K562 (cell line): ENCODE results near the gene TALDO1. TPM values are rescaled to one million over a fixed set of nuclear protein-coding genes. Genes with fewer than 3 reads are reported as not detected.
A peak's percentile ranks its signal among the peaks of the same experiment; 100 is the strongest.

Experiments used
- EHMT2 ChIP-seq: fragments of 450-650 bp; IDR thresholded peaks from 2 replicates; pipeline ENCODE4 v1.6.1; 2018; ENCODE audit warnings: antibody characterized with exemption
- HLTF ChIP-seq: fragments of 450-650 bp; IDR thresholded peaks from 2 replicates; pipeline ENCODE4 v1.6.1; 2016
- LARP7 ChIP-seq: fragments of 450-650 bp; IDR thresholded peaks from 2 replicates; pipeline ENCODE4 v1.6.1; 2016
- RBM25 ChIP-seq: fragments of 200-400 bp; formaldehyde crosslinking; IDR thresholded peaks from 2 replicates; pipeline ENCODE4 v1.6.1; 2018; ENCODE audit warnings: low read length, low read depth, moderate library complexity; ENCODE audit not compliant: severe bottlenecking
- SLC30A9 ChIP-seq: fragments of 250-450 bp; sonication (Bioruptor Pico); IDR thresholded peaks from 2 replicates; pipeline ENCODE4 v1.8.0; 2022; ENCODE audit warnings: mild to moderate bottlenecking, moderate library complexity
- STAT5A ChIP-seq: IDR thresholded peaks from 2 replicates; pipeline ENCODE4 v1.6.1; 2012; ENCODE audit warnings: low read length, inconsistent platforms, borderline replicate concordance
- TAL1 ChIP-seq: fragments of 450-650 bp; IDR thresholded peaks from 2 replicates; pipeline ENCODE4 v1.6.1; 2016; ENCODE audit warnings: mild to moderate bottlenecking
- ZNF217 ChIP-seq: sonication (generic); formaldehyde crosslinking; IDR thresholded peaks from 2 replicates; pipeline ENCODE4 v1.8.0; 2022; ENCODE audit warnings: mild to moderate bottlenecking, missing genetic modification reagents
- polyA plus RNA-seq, 8 experiments: library from polyadenylated mRNA; depleted of rRNA in 4 of 8; stranded (reverse) in 5 of 8; unstranded in 3 of 8; fragments of >200 nt; fragmentation: Nextera tagmentation in 2 of 8; fragmentation: Illumina TruSeq in 1 of 8; extraction: Ambion mirVana in 2 of 8; extraction: Trizol in 1 of 8; gene quantifications; 2 replicates each; pipeline versions ENCODE4 v1.2.1 to v1.2.3, GENCODE V29; 2011 to 2014; ENCODE audit warnings: inconsistent platforms in 1 of 8, missing spikeins in 1 of 8
- total RNA-seq, 7 experiments: library from RNA; depleted of rRNA in 6 of 7; stranded (reverse); fragments of >200 nt in 6 of 7; fragmentation: Illumina TruSeq in 2 of 7; extraction: Trizol in 2 of 7; gene quantifications; 2 replicates each; pipeline versions ENCODE4 v1.2.1 to v1.2.3, GENCODE V29; 2011 to 2021; ENCODE audit warnings: low replicate concordance in 1 of 7
- TF ChIP-seq, protein P1 (sequence below): IDR thresholded peaks from 2 replicates; pipeline ENCODE4 v1.6.1; 2011; ENCODE audit warnings: borderline replicate concordance, low read depth, mild to moderate bottlenecking, moderate library complexity, low read length; ENCODE audit not compliant: insufficient read depth, poor library complexity, severe bottlenecking
- TF ChIP-seq, protein P2 (sequence below): sonication (generic); formaldehyde crosslinking; IDR thresholded peaks from 2 replicates; pipeline ENCODE4 v1.5.0; 2020; ENCODE audit warnings: missing genetic modification reagents
- TF ChIP-seq, protein P3 (sequence below): fragments of 450-650 bp; IDR thresholded peaks from 2 replicates; pipeline ENCODE4 v1.6.1; 2017; ENCODE audit warnings: antibody characterized with exemption, mild to moderate bottlenecking
- TF ChIP-seq, protein P4 (sequence below): sonication (generic); formaldehyde crosslinking; IDR thresholded peaks from 2 replicates; pipeline ENCODE4 v1.8.1; 2023; ENCODE audit warnings: missing genetic modification reagents, mild to moderate bottlenecking, borderline replicate concordance

TALDO1 gene
- total and polyA plus RNA-seq, 9 of the 15 experiments (the other 6 are each of a cell fraction or from before 2014, with no cell fraction given): 260 to 541 (median 441) TPM

DNA sequence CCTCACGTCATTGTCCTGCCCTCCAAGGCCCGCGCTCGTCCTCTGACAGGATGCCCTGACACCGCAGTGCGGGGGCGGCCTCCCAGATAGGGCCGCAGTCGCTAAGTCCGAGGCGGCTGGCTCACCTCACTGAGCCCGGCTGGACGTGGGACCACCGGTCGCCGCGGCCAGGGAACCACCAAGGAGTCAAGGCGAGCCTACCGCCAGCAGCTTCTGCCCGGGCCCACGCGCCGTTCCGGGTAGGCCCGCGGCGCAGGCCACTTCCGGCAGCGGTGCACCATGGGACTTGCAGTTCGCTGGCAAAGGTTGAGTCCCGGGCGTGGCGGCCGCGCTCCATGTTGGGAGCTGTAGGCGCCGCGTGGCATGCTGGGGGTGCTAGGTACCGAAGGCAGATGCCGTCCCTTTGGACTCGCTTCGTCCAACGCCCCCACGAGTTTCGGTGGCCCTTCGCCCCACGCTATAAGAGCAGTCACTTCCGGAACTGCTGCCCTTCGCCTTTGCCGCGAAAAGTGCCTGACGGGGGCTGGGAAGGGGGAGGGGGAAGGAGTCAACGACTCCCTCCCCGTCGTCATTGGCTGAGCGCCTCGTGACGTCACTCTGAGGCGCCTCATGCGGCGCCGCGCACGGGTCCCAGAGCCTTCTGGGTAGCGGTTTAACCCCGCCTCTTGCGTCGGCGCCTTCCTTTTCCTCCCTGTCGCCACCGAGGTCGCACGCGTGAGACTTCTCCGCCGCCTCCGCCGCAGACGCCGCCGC, 62.2 kb downstream of the TALDO1 start, which contains the start of gene RPLP2 (continued):
- TF ChIP-seq TAL1 (no peak), LARP7 (peak; percentile 80; the same call in 1 of the 2 replicates), HLTF (0 out of 2 replicates have a peak, but pooled peaks have one; percentile 41), EHMT2 (no peak), SLC30A9 (CRISPR knock-in tag) (no peak), RBM25 (no peak), STAT5A (no peak), ZNF217 (CRISPR knock-in tag) (no peak)
- TF ChIP-seq, protein P1, sequence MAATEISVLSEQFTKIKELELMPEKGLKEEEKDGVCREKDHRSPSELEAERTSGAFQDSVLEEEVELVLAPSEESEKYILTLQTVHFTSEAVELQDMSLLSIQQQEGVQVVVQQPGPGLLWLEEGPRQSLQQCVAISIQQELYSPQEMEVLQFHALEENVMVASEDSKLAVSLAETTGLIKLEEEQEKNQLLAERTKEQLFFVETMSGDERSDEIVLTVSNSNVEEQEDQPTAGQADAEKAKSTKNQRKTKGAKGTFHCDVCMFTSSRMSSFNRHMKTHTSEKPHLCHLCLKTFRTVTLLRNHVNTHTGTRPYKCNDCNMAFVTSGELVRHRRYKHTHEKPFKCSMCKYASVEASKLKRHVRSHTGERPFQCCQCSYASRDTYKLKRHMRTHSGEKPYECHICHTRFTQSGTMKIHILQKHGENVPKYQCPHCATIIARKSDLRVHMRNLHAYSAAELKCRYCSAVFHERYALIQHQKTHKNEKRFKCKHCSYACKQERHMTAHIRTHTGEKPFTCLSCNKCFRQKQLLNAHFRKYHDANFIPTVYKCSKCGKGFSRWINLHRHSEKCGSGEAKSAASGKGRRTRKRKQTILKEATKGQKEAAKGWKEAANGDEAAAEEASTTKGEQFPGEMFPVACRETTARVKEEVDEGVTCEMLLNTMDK: no peak
- TF ChIP-seq, protein P2, sequence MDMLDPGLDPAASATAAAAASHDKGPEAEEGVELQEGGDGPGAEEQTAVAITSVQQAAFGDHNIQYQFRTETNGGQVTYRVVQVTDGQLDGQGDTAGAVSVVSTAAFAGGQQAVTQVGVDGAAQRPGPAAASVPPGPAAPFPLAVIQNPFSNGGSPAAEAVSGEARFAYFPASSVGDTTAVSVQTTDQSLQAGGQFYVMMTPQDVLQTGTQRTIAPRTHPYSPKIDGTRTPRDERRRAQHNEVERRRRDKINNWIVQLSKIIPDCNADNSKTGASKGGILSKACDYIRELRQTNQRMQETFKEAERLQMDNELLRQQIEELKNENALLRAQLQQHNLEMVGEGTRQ (CRISPR knock-in tag): no peak
- TF ChIP-seq, protein P3, sequence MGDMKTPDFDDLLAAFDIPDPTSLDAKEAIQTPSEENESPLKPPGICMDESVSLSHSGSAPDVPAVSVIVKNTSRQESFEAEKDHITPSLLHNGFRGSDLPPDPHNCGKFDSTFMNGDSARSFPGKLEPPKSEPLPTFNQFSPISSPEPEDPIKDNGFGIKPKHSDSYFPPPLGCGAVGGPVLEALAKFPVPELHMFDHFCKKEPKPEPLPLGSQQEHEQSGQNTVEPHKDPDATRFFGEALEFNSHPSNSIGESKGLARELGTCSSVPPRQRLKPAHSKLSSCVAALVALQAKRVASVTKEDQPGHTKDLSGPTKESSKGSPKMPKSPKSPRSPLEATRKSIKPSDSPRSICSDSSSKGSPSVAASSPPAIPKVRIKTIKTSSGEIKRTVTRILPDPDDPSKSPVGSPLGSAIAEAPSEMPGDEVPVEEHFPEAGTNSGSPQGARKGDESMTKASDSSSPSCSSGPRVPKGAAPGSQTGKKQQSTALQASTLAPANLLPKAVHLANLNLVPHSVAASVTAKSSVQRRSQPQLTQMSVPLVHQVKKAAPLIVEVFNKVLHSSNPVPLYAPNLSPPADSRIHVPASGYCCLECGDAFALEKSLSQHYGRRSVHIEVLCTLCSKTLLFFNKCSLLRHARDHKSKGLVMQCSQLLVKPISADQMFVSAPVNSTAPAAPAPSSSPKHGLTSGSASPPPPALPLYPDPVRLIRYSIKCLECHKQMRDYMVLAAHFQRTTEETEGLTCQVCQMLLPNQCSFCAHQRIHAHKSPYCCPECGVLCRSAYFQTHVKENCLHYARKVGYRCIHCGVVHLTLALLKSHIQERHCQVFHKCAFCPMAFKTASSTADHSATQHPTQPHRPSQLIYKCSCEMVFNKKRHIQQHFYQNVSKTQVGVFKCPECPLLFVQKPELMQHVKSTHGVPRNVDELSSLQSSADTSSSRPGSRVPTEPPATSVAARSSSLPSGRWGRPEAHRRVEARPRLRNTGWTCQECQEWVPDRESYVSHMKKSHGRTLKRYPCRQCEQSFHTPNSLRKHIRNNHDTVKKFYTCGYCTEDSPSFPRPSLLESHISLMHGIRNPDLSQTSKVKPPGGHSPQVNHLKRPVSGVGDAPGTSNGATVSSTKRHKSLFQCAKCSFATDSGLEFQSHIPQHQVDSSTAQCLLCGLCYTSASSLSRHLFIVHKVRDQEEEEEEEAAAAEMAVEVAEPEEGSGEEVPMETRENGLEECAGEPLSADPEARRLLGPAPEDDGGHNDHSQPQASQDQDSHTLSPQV: peak; percentile 72
- TF ChIP-seq, protein P4, sequence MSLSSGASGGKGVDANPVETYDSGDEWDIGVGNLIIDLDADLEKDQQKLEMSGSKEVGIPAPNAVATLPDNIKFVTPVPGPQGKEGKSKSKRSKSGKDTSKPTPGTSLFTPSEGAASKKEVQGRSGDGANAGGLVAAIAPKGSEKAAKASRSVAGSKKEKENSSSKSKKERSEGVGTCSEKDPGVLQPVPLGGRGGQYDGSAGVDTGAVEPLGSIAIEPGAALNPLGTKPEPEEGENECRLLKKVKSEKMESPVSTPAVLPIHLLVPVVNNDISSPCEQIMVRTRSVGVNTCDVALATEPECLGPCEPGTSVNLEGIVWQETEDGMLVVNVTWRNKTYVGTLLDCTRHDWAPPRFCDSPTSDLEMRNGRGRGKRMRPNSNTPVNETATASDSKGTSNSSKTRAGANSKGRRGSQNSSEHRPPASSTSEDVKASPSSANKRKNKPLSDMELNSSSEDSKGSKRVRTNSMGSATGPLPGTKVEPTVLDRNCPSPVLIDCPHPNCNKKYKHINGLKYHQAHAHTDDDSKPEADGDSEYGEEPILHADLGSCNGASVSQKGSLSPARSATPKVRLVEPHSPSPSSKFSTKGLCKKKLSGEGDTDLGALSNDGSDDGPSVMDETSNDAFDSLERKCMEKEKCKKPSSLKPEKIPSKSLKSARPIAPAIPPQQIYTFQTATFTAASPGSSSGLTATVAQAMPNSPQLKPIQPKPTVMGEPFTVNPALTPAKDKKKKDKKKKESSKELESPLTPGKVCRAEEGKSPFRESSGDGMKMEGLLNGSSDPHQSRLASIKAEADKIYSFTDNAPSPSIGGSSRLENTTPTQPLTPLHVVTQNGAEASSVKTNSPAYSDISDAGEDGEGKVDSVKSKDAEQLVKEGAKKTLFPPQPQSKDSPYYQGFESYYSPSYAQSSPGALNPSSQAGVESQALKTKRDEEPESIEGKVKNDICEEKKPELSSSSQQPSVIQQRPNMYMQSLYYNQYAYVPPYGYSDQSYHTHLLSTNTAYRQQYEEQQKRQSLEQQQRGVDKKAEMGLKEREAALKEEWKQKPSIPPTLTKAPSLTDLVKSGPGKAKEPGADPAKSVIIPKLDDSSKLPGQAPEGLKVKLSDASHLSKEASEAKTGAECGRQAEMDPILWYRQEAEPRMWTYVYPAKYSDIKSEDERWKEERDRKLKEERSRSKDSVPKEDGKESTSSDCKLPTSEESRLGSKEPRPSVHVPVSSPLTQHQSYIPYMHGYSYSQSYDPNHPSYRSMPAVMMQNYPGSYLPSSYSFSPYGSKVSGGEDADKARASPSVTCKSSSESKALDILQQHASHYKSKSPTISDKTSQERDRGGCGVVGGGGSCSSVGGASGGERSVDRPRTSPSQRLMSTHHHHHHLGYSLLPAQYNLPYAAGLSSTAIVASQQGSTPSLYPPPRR (CRISPR knock-in tag): no peak; the same call in 1 of the 2 replicates
